ENCODE measurements around the gene DPYSL3. TPM values are rescaled to one million over a fixed set of nuclear protein-coding genes. Genes with fewer than 3 reads are reported as not detected.

Gene DPYSL3
- polyA plus RNA-seq, 1 donor from 2014 or later, result 689 TPM

DNA sequence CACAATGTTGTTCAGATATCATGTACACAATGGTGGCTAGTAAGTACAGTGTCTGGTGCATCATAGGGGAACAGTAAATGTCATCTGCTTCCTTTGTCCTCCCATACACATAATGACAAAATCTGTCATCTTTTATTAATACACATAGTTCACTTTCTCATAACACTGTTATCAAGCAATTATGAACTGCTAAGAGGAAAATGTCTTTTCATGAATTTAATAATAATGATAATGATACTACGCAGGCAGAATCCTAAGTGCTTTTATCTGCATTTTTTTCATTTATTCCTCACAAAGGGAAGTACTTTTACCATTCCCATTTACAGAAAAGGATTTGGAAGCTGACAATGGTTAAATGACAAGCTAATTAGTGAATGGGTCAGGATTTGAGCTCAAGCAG, 35.7 kb downstream of the DPYSL3 start:
- Histone ChIP-seq H2AFZ (ENCODE audit: low read depth, low read length) (no peak overlapping the region), H3K9me2 (ENCODE audit: insufficient read depth, low read length) (no peaks in the 10 kb centered on the region), H3K9me3 (ENCODE audit: low read length) (no peaks in the 10 kb centered on the region), H3K27ac (ENCODE audit: low read length) (no peak overlapping the region), H3K4me3 (ENCODE audit: low read length) (no peak overlapping the region), H3K4me2 (ENCODE audit: low read length) (no peak overlapping the region), H3K27me3 (ENCODE audit: insufficient read depth, low read depth, low read length) (no peaks in the 10 kb centered on the region), H3F3A (ENCODE audit: insufficient read depth, low read length, poor library complexity, severe bottlenecking) (no peaks in the 10 kb centered on the region), H3K79me2 (replicated peaks; ENCODE audit: insufficient read depth, low read length) (no peaks in the 10 kb centered on the region), H3K36me3 (ENCODE audit: insufficient read depth, low read length) (no peaks in the 10 kb centered on the region), H4K20me1 (ENCODE audit: insufficient read depth) (no peaks in the 10 kb centered on the region), H3K9ac (ENCODE audit: low read length) (no peak overlapping the region)
- TF ChIP-seq SMC3 (conservative IDR thresholded peaks at IDR 0.05; ENCODE audit: poor library complexity) (no peak), MXI1 (conservative IDR thresholded peaks at IDR 0.05; ENCODE audit: poor library complexity, severe bottlenecking) (no peak), EP300 (conservative IDR thresholded peaks at IDR 0.05; ENCODE audit: poor library complexity, severe bottlenecking) (no peak), POLR2AphosphoS5 (IDR thresholded peaks at IDR 0.05) (no peak), CTCF (IDR thresholded peaks at IDR 0.05; ENCODE audit: poor library complexity, severe bottlenecking) (no peak), REST (IDR thresholded peaks at IDR 0.05; ENCODE audit: borderline replicate concordance) (no peak), RAD21 (conservative IDR thresholded peaks at IDR 0.05) (no peak), TAF1 (IDR thresholded peaks at IDR 0.05; ENCODE audit: low read depth) (no peak), EZH2 (IDR thresholded peaks at IDR 0.05; ENCODE audit: borderline replicate concordance, insufficient read depth, low read length, poor library complexity, severe bottlenecking) (no peak)

- H3K79me2 ChIP-seq (replicated peaks; ENCODE audit: insufficient read depth, low read length), result no peaks in the 10 kb centered on the region
- TF ChIP-seq REST (IDR thresholded peaks at IDR 0.05; ENCODE audit: borderline replicate concordance) (no peak), POLR2AphosphoS5 (IDR thresholded peaks at IDR 0.05) (no peak), RAD21 (conservative IDR thresholded peaks at IDR 0.05) (no peak), TAF1 (IDR thresholded peaks at IDR 0.05; ENCODE audit: low read depth) (no peak), SMC3 (conservative IDR thresholded peaks at IDR 0.05; ENCODE audit: poor library complexity) (no peak), EZH2 (IDR thresholded peaks at IDR 0.05; ENCODE audit: borderline replicate concordance, insufficient read depth, low read length, poor library complexity, severe bottlenecking) (no peak), CTCF (IDR thresholded peaks at IDR 0.05; ENCODE audit: poor library complexity, severe bottlenecking) (no peak), MXI1 (conservative IDR thresholded peaks at IDR 0.05; ENCODE audit: poor library complexity, severe bottlenecking) (no peak), EP300 (conservative IDR thresholded peaks at IDR 0.05; ENCODE audit: poor library complexity, severe bottlenecking) (no peak)
- no peaks in the 10 kb centered on the region for H3K9me2 ChIP-seq (ENCODE audit: insufficient read depth, low read length)
- no peaks in the 10 kb centered on the region for H3K27me3 ChIP-seq (ENCODE audit: insufficient read depth, low read depth, low read length)
- H3F3A ChIP-seq (ENCODE audit: insufficient read depth, low read length, poor library complexity, severe bottlenecking), result no peaks in the 10 kb centered on the region
- no peaks in the 10 kb centered on the region for H4K20me1 ChIP-seq (ENCODE audit: insufficient read depth)
- H2AFZ ChIP-seq (ENCODE audit: low read depth, low read length), result no peak overlapping the region
- no peaks in the 10 kb centered on the region for H3K36me3 ChIP-seq (ENCODE audit: insufficient read depth, low read length)
- H3K9ac ChIP-seq (ENCODE audit: low read length), result no peak overlapping the region
- no peak overlapping the region for H3K4me3 ChIP-seq (ENCODE audit: low read length)
- H3K27ac ChIP-seq (ENCODE audit: low read length), result no peak overlapping the region
- H3K4me2 ChIP-seq (ENCODE audit: low read length), result no peak overlapping the region
- no peaks in the 10 kb centered on the region for H3K9me3 ChIP-seq (ENCODE audit: low read length)
These were observed 37.0 kb downstream of the DPYSL3 start for GRCh38 chr5:147472664-147473475.
